Breast epithelium (tissue), 3 donors: ENCODE measurements around the gene TMEM187.

ENCODE experiments used
- POLR2A ChIP-seq: fragments of 450-650 bp; IDR thresholded peaks from one replicate; pipeline ENCODE4 v1.6.1; 2016; ENCODE audit warnings: antibody characterized with exemption, mild to moderate bottlenecking, moderate library complexity
- POLR2AphosphoS5 ChIP-seq, 3 donors: sonication (generic); formaldehyde crosslinking; IDR thresholded peaks; one replicate each; pipeline ENCODE4 v1.6.1; 2017; ENCODE audit warnings: antibody characterized with exemption in 3 of 3
- TF ChIP-seq, protein P1 (sequence below), 3 donors: fragments of 450-650 bp; IDR thresholded peaks; one replicate each; pipeline ENCODE4 v1.5.1; 2016 to 2017; ENCODE audit warnings: antibody characterized with exemption in 3 of 3, mild to moderate bottlenecking in 3 of 3, moderate library complexity in 3 of 3

- TF ChIP-seq, protein P1, sequence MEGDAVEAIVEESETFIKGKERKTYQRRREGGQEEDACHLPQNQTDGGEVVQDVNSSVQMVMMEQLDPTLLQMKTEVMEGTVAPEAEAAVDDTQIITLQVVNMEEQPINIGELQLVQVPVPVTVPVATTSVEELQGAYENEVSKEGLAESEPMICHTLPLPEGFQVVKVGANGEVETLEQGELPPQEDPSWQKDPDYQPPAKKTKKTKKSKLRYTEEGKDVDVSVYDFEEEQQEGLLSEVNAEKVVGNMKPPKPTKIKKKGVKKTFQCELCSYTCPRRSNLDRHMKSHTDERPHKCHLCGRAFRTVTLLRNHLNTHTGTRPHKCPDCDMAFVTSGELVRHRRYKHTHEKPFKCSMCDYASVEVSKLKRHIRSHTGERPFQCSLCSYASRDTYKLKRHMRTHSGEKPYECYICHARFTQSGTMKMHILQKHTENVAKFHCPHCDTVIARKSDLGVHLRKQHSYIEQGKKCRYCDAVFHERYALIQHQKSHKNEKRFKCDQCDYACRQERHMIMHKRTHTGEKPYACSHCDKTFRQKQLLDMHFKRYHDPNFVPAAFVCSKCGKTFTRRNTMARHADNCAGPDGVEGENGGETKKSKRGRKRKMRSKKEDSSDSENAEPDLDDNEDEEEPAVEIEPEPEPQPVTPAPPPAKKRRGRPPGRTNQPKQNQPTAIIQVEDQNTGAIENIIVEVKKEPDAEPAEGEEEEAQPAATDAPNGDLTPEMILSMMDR (IDR thresholded peaks at IDR 0.05), result peak; percentile 64 to 87 (median 79)
- TF ChIP-seq POLR2A, result no peak
- TF ChIP-seq POLR2AphosphoS5 (IDR thresholded peaks at IDR 0.05), result no peak
These were observed 41.2 kb downstream of the TMEM187 start for GRCh38 chrX:154013614-154014360.
